ENCODE data around the gene ANO2. TPM values are rescaled to one million over a fixed set of nuclear protein-coding genes. Genes with fewer than 3 reads are reported as not detected.

ANO2 gene
- total and polyA plus RNA-seq, 2 experiments from 2014 or later: 2.3 to 4.6 TPM

DNA sequence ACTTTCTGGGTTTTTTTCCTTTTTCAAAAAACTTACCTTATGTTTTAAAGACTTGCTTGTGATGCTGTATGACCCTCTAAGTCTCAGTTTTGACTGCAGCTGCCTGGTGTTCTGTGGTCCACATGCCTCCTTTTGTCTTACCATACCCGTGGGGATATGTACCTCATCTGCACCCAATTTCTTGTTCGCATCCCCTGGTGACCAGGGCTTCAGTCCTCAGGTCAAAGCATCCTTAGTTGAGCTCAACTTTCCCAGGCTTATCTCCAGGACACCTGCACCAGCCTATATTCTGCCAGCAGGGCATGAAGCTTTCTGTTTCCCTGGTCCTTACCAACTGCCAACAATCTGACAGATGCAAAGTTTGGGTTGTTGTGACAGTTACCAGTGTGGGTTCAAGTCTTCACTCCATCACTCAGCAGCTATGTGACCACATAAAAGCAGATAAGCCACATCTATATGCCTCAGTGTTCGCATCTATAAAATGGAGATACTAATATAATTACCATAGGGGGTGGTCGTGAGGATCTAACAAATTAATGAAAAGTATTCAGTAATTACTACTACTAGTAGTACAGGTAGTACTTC is 419.2 kb downstream of the ANO2 start (continued):
- TF ChIP-seq, protein P1, sequence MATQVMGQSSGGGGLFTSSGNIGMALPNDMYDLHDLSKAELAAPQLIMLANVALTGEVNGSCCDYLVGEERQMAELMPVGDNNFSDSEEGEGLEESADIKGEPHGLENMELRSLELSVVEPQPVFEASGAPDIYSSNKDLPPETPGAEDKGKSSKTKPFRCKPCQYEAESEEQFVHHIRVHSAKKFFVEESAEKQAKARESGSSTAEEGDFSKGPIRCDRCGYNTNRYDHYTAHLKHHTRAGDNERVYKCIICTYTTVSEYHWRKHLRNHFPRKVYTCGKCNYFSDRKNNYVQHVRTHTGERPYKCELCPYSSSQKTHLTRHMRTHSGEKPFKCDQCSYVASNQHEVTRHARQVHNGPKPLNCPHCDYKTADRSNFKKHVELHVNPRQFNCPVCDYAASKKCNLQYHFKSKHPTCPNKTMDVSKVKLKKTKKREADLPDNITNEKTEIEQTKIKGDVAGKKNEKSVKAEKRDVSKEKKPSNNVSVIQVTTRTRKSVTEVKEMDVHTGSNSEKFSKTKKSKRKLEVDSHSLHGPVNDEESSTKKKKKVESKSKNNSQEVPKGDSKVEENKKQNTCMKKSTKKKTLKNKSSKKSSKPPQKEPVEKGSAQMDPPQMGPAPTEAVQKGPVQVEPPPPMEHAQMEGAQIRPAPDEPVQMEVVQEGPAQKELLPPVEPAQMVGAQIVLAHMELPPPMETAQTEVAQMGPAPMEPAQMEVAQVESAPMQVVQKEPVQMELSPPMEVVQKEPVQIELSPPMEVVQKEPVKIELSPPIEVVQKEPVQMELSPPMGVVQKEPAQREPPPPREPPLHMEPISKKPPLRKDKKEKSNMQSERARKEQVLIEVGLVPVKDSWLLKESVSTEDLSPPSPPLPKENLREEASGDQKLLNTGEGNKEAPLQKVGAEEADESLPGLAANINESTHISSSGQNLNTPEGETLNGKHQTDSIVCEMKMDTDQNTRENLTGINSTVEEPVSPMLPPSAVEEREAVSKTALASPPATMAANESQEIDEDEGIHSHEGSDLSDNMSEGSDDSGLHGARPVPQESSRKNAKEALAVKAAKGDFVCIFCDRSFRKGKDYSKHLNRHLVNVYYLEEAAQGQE (IDR thresholded peaks at IDR 0.05; ENCODE audit: unreplicated experiment): no peak
- TF ChIP-seq EZH2phosphoT487 (IDR thresholded peaks at IDR 0.05; ENCODE audit: unreplicated experiment): no peak
- TF ChIP-seq STAT1 (IDR thresholded peaks at IDR 0.05; ENCODE audit: unreplicated experiment): no peak
- TF ChIP-seq, protein P2, sequence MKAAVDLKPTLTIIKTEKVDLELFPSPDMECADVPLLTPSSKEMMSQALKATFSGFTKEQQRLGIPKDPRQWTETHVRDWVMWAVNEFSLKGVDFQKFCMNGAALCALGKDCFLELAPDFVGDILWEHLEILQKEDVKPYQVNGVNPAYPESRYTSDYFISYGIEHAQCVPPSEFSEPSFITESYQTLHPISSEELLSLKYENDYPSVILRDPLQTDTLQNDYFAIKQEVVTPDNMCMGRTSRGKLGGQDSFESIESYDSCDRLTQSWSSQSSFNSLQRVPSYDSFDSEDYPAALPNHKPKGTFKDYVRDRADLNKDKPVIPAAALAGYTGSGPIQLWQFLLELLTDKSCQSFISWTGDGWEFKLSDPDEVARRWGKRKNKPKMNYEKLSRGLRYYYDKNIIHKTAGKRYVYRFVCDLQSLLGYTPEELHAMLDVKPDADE (IDR thresholded peaks at IDR 0.05): no peak

DNA sequence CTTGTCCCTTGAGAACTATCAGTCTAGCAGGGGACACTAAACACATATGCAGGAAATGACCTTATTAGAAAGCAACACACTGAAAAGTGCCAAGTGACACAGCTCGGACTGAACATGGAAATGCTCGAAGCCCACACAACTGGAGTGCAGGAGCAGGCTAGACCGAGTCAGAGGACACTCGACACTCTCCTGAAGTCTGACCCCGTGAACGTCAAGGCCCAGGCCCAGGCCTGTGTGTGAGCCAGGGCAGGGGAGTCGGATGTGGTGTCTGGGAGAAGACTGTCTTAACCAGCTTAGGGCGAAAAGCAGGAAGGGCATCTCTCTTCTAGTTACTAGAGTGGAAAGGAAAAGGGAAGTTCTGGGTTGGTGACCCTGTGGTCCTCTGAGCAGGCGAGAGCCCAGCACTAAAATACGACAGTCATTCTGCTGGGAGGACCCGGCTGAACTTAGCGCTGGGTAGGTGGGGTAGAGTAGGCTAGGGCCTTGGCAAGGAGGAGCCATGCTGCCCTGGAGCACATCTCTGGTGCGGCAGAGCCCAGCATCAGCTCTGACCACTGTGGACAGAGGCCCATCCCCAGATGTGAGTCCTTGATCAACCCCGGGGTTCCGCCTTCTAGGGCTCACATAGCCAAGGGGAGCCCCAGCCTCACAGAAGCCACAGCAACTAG is 420.2 kb downstream of the ANO2 start:
- no peak overlapping the region for H3K4me3 ChIP-seq
- no peak overlapping the region for H3K27ac ChIP-seq (ENCODE audit: low read depth)
- no peak for ATAC-seq
- no peak for DNase-seq (ENCODE audit: low spot score)
- Mint-ChIP-seq H3K27me3 (ENCODE audit: insufficient read depth, low read depth, poor library complexity) (peaks cover 3% of the 10 kb centered on the region), H3K36me3 (ENCODE audit: low read depth) (no peaks in the 10 kb centered on the region), H3K27ac (no peak overlapping the region), H3K4me3 (no peak overlapping the region), H3K9me3 (no peaks in the 10 kb centered on the region), H3K4me1 (no peaks in the 10 kb centered on the region)
- H2AFZ ChIP-seq: no peak overlapping the region
- H4K20me1 ChIP-seq (replicated peaks; ENCODE audit: insufficient read depth): no peaks in the 10 kb centered on the region
- no peak overlapping the region for H3K4me2 ChIP-seq
- H3K9me2 ChIP-seq (ENCODE audit: insufficient read depth): no peaks in the 10 kb centered on the region
- no peaks in the 10 kb centered on the region for H3K79me2 ChIP-seq (replicated peaks; ENCODE audit: insufficient read depth)
- H3K27me3 ChIP-seq (ENCODE audit: insufficient read depth): no peaks in the 10 kb centered on the region
- no peaks in the 10 kb centered on the region for H3K4me1 ChIP-seq (ENCODE audit: insufficient read depth)
- H3F3A ChIP-seq (replicated peaks; ENCODE audit: low read depth): no peaks in the 10 kb centered on the region
- TF ChIP-seq CREB1 (CRISPR knock-in tag; IDR thresholded peaks at IDR 0.05; ENCODE audit: low read depth): no peak
- TF ChIP-seq, protein P1 (IDR thresholded peaks at IDR 0.05; ENCODE audit: unreplicated experiment): no peak
- no peak for TF ChIP-seq EZH2 (IDR thresholded peaks at IDR 0.05; ENCODE audit: low read depth, unreplicated experiment)
- no peak for TF ChIP-seq NANOG (IDR thresholded peaks at IDR 0.05; ENCODE audit: borderline replicate concordance)
- TF ChIP-seq, protein P2 (IDR thresholded peaks at IDR 0.05): no peak
- no peak for TF ChIP-seq JUNB (IDR thresholded peaks at IDR 0.05; ENCODE audit: unreplicated experiment)
- no peak for TF ChIP-seq ZNF114 (CRISPR knock-in tag; IDR thresholded peaks at IDR 0.05)
- no peak for TF ChIP-seq ZNF331 (CRISPR knock-in tag; IDR thresholded peaks at IDR 0.05; ENCODE audit: low read depth)
- TF ChIP-seq, protein P3, sequence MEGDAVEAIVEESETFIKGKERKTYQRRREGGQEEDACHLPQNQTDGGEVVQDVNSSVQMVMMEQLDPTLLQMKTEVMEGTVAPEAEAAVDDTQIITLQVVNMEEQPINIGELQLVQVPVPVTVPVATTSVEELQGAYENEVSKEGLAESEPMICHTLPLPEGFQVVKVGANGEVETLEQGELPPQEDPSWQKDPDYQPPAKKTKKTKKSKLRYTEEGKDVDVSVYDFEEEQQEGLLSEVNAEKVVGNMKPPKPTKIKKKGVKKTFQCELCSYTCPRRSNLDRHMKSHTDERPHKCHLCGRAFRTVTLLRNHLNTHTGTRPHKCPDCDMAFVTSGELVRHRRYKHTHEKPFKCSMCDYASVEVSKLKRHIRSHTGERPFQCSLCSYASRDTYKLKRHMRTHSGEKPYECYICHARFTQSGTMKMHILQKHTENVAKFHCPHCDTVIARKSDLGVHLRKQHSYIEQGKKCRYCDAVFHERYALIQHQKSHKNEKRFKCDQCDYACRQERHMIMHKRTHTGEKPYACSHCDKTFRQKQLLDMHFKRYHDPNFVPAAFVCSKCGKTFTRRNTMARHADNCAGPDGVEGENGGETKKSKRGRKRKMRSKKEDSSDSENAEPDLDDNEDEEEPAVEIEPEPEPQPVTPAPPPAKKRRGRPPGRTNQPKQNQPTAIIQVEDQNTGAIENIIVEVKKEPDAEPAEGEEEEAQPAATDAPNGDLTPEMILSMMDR (conservative IDR thresholded peaks at IDR 0.05; ENCODE audit: low read depth in 2 of 2): no peak
- TF ChIP-seq STAT1 (IDR thresholded peaks at IDR 0.05; ENCODE audit: unreplicated experiment): no peak
- no peaks in the 10 kb centered on the region for H3K36me3 ChIP-seq (ENCODE audit: insufficient read depth)

Data from GM23338 (cell line).